ENCODE data around the gene CELF4. TPM values are rescaled to one million over a fixed set of nuclear protein-coding genes. Genes with fewer than 3 reads are reported as not detected.

Gene CELF4
- total and polyA plus RNA-seq, 2 of the 4 experiments (the other 2 are of a cell fraction): not detected

GRCh38 chr18:37274309-37275236 lies 291.0 kb downstream of the CELF4 start:
- Histone ChIP-seq H2BK5ac (ENCODE audit: low read depth, low read length, poor library complexity, severe bottlenecking) (no peak overlapping the region), H2AFZ (replicated peaks; ENCODE audit: low read length, poor library complexity) (no peak overlapping the region), H4K20me1 (ENCODE audit: insufficient read depth, low read length) (no peaks in the 10 kb centered on the region), H3K9me3 (ENCODE audit: control insufficient read depth, insufficient read depth, low read length) (no peaks in the 10 kb centered on the region), H2BK120ac (ENCODE audit: low read depth, low read length) (no peak overlapping the region), H3K79me1 (ENCODE audit: low read depth in 1 of 2, low read length in 2 of 2) (no peaks in the 10 kb centered on the region), H3K14ac (replicated peaks; ENCODE audit: low read depth, low read length) (no peak overlapping the region), H4K5ac (ENCODE audit: low read depth, low read length) (no peak overlapping the region), H3K9me1 (ENCODE audit: insufficient read depth, low read length) (no peaks in the 10 kb centered on the region), H3K23ac (ENCODE audit: low read depth, low read length) (no peak overlapping the region), H2AK5ac (ENCODE audit: low read depth, low read length) (no peak overlapping the region), H3K56ac (ENCODE audit: extremely low read depth, insufficient read depth, low read length) (no peak overlapping the region), H2AK9ac (replicated peaks; ENCODE audit: low read depth, low read length, poor library complexity) (no peak overlapping the region), H3K4me1 (ENCODE audit: control insufficient read depth, insufficient read depth, low read length) (no peaks in the 10 kb centered on the region), H4K8ac (ENCODE audit: low read depth in 2 of 2, low read length in 2 of 2) (no peak overlapping the region), H2BK15ac (ENCODE audit: low read depth, low read length) (no peak overlapping the region), H3K4me2 (ENCODE audit: low read depth, low read length) (no peak overlapping the region), H3K4me3 (ENCODE audit: insufficient read depth, low read depth, low read length) (no peak overlapping the region), H4K91ac (ENCODE audit: insufficient read depth, low read depth, low read length) (no peak overlapping the region), H3K36me3 (ENCODE audit: control insufficient read depth, insufficient read depth, low read length) (no peaks in the 10 kb centered on the region), H3K9ac (ENCODE audit: low read depth, low read length) (no peak overlapping the region), H3K18ac (ENCODE audit: low read depth, low read length) (no peak overlapping the region), H3K4ac (ENCODE audit: low read depth, low read length) (no peak overlapping the region), H2BK20ac (ENCODE audit: low read depth, low read length) (no peak overlapping the region), H3K27ac (ENCODE audit: insufficient read depth, low read length) (no peak overlapping the region), H3K27me3 (ENCODE audit: control insufficient read depth, insufficient read depth, low read length) (peaks cover 30% of the 10 kb centered on the region)
- ChIA-PET CTCF (no interaction called here), POLR2A (ENCODE audit: unreplicated experiment) (no interaction called here)
- no TSS peak for BruUV-seq (replicated peaks)
- DNase-seq (no peak), ATAC-seq (ENCODE audit: low read depth) (no peak)
- WGBS, 2 experiments (ENCODE audit: extremely low coverage in 2 of 2, insufficient read length in 1 of 2): 12% methylated on average over 40 of the region's 82 CpGs; no CpG with 5 or more reads in 1 of the 2 experiments
- no peak for TF ChIP-seq NFE2L2 (IDR thresholded peaks at IDR 0.05; ENCODE audit: low read depth, low read length)
- TF ChIP-seq CEBPB (IDR thresholded peaks at IDR 0.05; ENCODE audit: low read depth, low read length): no peak
- no peak for TF ChIP-seq USF2 (IDR thresholded peaks at IDR 0.05; ENCODE audit: low read depth, low read length)
- TF ChIP-seq RCOR1 (IDR thresholded peaks at IDR 0.05; ENCODE audit: insufficient replicate concordance, low read length): no peak
- dilution Hi-C loops (cut with HindIII; ENCODE audit: low sequenced_read_pairs, unreplicated experiment): no loop called here
- intact Hi-C loops (cut with micrococcal nuclease): no loop called here
- in situ Hi-C loops (cut with MboI; ENCODE audit: low sequenced_read_pairs): no loop called here
